ENCODE results near the gene PTPRA. TPM values are rescaled to one million over a fixed set of nuclear protein-coding genes. Genes with fewer than 3 reads are reported as not detected.

Gene PTPRA
- total RNA-seq, 1 experiment from 2014 or later = 47.2 TPM

- Mint-ChIP-seq H3K27me3 (ENCODE audit: low read depth) (no peaks in the 10 kb centered on the region), H3K9me3 (no peaks in the 10 kb centered on the region), H3K36me3 (peaks cover 31% of the 10 kb centered on the region), H3K27ac (no peak overlapping the region), H3K4me3 (no peak overlapping the region), H3K4me1 (no peaks in the 10 kb centered on the region)
- ATAC-seq = no peak
- TF ChIP-seq RELA (CRISPR knock-in tag; IDR thresholded peaks at IDR 0.05; ENCODE audit: borderline replicate concordance) (no peak), ZNF425 (CRISPR knock-in tag; conservative IDR thresholded peaks at IDR 0.05) (no peak), NFATC4 (CRISPR knock-in tag; IDR thresholded peaks at IDR 0.05) (no peak), CREB1 (CRISPR knock-in tag; IDR thresholded peaks at IDR 0.05) (no peak), TEAD1 (CRISPR knock-in tag; IDR thresholded peaks at IDR 0.05) (no peak)
- ChIA-PET POLR2A (no interaction called here), CTCF (interaction anchor here (0.6 kb wide), 1 partner anchor 149 kb away, joined by 3 read pairs; no protein-coding TSS in a partner anchor)
- DNase-seq (ENCODE audit: low spot score) = no peak
Measured at GRCh38 chr20:2993250-2993649, 120.0 kb downstream of the PTPRA start.

GRCh38 chr20:2995796-2996195 is 122.5 kb downstream of the PTPRA start:
- CTCF ChIA-PET = no interaction called here

More at GRCh38 chr20:2995796-2996195, 122.5 kb downstream of the PTPRA start:
- Mint-ChIP-seq H3K27ac (no peak overlapping the region), H3K9me3 (no peaks in the 10 kb centered on the region), H3K36me3 (peaks cover 19% of the 10 kb centered on the region), H3K4me3 (no peak overlapping the region), H3K4me1 (no peaks in the 10 kb centered on the region), H3K27me3 (ENCODE audit: low read depth) (no peaks in the 10 kb centered on the region)
- POLR2A ChIA-PET = no interaction called here
- DNase-seq (ENCODE audit: low spot score) (no peak), ATAC-seq (no peak)
- TF ChIP-seq IRF1 (CRISPR knock-in tag; IDR thresholded peaks at IDR 0.05) (no peak), OVOL2 (CRISPR knock-in tag; IDR thresholded peaks at IDR 0.05; ENCODE audit: borderline replicate concordance) (no peak), NR1H2 (CRISPR knock-in tag; IDR thresholded peaks at IDR 0.05) (no peak), ZNF263 (CRISPR knock-in tag; IDR thresholded peaks at IDR 0.05; ENCODE audit: low read depth) (no peak), GTF2I (CRISPR knock-in tag; conservative IDR thresholded peaks at IDR 0.05) (no peak), STAT6 (CRISPR knock-in tag; conservative IDR thresholded peaks at IDR 0.05; ENCODE audit: low read depth) (no peak), TP53 (CRISPR knock-in tag; IDR thresholded peaks at IDR 0.05) (no peak), CREB1 (CRISPR knock-in tag; IDR thresholded peaks at IDR 0.05) (no peak), FOXP4 (CRISPR knock-in tag; IDR thresholded peaks at IDR 0.05) (no peak), ZBTB21 (CRISPR knock-in tag; IDR thresholded peaks at IDR 0.05; ENCODE audit: borderline replicate concordance) (no peak), RORB (CRISPR knock-in tag; IDR thresholded peaks at IDR 0.05) (no peak)

All from WTC11 (cell line).